Activated effector memory CD4-positive, alpha-beta T cell treated with Interleukin-2 at 50 U/mL for 16 hours (primary cell): ENCODE measurements around the gene ANKRD31.
A peak's percentile ranks its signal among the peaks of the same experiment; 100 is the strongest.
"Not testable (repeated sequence)": the region's sequence is repeated elsewhere in the genome, so short reads cannot be mapped to it uniquely, and the experiment has no call there.

Experiments used
- DNase-seq: peaks from one replicate; pipeline ENCODE4 v3.0.0-alpha.2; 2020

Gene ANKRD31

DNA sequence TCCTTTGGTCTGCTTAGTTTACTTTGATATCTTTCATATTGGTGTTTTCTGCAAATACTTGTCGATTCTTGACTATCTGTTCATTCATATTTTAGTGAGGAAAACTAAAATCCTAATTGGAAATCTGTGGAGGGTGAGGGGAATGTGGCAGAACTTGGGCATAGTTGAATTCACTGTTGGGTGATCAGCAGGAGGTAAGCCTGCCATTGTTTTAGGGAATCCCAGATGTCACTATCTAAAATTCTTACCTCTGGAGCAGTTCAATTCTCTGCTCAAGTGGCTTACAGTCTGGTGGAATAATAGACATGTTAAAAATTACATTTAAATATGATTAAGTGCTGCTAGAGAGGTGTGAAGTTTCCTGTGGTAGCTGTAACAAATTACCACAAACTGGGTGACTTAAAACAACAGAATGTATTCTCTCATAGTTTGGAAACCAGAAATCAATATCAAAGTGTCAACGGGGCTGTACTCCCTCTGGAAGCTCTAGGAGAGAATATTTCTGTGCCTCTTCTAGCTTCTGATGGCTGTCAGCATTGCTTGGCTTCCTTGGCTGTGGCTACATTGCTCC lies 94.0 kb downstream of the ANKRD31 start:
- DNase-seq = no peak

DNA sequence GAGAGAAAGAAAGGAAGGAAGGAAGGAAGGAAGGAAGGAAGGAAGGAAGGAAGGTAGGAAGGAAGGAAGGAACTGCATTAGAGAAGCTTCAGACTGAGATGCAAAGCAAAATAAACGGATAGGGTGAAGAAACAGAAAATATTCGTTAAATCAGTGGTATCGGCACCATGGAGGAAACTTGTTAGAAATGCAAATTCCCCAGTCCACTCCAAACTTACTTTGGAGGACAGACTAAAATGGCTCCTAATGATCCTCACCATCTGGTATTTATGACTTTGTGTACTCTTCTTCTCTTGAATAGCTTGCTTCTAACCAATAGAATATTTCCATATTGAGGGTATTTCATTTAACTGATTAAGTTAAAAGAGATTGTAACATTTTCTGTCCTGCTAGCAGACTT lies 96.4 kb downstream of the ANKRD31 start:
- DNase-seq = no peak

DNA sequence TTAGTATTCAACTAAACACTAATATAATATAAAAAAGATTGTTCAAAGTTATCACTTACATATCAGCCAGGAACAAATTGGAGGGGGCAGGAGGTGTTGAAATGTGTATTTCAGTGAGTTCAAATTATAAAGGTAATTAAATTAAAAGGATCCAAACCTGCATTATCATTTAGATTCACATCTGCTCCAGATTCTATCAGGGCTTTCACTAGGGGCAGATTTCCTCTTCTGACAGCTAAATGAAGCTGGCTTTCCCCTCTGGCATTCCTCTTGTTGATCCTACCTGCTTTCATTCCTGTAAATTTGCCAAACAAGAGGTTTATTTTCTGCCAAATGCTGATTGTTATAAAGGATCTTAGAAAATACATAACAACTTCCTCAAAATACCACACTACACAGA lies 98.0 kb downstream of the ANKRD31 start:
- DNase-seq = no peak

DNA sequence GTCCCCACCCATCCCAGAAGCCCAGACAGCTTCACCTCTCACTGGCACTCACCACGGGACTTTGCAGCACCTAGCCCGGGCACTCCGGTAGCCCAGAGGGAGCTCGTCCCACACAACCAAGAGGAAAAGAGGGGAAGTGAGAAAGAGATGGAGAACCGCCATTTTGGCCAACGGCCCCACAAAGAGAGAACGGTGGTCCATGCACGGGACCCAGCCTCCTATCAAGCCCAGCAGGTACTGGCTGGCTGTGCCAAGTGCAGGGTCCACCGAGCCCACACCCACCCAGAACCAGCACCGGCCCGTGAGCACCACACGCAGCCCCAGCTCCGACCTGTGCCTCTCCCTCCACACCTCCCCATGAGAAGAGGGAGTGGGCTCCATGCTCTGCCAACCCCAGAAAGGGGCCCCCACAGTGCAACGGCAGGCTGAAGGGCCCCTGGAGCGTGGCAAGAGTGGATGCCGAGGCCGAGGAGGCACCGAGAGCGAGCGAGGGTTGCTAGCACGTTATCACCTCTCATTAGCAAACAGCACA lies 105.8 kb downstream of the ANKRD31 start:
- no peak for DNase-seq

DNA sequence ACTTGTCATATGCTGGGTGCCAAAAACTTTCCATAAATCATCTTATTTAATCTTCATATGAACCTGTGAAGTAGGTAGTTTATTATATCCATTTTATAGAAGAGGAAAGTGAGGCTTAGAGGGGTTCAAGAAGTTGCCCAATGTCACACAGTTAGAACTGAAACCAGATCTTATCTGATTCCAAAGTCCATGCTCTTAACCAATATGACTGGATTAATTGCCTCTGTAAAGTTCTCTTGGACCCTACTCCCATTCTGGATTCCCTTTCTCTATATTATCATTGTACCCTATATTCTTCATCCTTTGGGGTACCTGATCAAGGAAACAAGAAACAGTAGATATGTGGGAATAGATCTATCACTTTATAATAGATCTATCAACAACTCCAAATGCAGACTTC lies 119.8 kb downstream of the ANKRD31 start:
- DNase-seq = no peak

DNA sequence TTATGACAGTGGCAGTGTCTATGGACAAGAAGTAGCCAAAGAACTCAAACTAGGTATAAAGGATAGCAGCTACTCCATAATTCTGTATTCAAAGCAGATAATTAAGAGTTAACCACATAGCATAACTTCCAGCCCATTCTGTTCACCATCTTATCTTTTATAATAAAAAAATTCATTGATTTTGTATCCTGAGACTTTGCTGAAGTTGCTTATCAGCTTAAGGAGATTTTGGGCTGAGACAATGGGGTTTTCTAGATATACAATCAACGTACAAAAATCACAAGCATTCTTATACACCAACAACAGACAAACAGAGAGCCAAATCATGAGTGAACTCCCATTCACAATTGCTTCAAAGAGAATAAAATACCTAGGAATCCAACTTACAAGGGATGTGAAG lies 122.4 kb downstream of the ANKRD31 start:
- not testable (repeated sequence) for DNase-seq

DNA sequence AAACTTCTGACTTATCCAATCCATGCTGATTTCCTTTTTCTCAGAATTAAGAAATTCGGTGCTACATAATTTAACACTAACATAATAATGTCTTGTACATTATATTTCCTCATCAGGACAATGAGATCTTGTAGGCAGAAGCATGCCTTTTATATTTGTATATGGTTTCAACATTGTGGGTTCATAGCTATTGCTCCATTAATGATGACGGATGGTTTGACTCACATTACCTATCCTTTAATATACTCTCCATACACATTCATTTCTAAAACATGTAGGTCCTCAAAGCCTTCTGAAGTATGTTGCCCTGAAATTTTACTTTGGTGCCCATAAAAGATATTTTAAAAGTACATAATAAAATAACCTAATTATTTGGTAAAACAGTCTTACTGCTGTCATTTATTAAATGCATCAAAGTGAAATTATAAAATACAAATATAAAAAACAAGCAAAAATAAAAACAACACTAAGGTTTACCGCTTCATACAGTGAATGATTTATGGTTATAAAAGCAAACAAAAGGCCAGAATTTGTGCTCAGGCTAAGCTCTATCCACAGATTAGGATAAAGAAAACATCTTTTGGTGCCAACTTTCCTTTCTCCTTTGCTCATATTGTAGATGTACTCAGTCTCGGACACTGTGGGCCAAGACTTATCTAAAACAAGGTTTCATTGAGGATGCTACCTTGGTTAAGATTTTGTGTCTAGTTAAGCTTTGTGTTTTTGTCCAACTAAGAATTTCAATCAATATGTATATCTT lies 123.1 kb downstream of the ANKRD31 start:
- no peak for DNase-seq

DNA sequence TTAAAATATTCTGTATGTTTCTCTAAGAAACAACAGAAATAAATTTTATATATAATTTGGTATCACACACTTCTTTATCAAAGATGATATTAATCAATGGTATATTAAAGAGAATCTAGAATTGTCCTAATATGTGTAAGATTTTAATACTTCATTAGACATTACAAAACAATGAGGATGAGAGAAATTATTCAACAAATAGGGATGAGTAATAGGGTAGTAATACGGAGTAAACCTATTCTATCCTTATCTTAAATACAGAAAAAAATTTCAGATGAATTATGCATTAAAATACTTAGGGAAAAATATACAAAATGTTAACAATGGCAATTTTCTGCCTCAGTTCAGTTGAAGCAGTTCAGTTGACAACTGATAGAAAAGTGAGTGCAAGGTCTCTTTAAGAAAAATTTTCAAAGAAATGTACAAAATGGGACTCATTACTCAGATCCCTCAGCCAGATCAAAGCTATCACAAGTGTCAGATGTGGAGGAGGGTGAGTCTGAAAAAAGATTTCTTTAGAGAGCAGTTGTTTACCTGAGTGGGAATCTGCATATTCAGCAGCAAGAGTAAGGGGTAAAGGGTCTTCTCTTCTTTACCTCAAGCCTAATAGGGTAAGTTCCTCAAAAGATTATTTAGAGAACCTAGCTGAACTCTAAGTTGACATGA lies 127.6 kb downstream of the ANKRD31 start:
- no peak for DNase-seq

DNA sequence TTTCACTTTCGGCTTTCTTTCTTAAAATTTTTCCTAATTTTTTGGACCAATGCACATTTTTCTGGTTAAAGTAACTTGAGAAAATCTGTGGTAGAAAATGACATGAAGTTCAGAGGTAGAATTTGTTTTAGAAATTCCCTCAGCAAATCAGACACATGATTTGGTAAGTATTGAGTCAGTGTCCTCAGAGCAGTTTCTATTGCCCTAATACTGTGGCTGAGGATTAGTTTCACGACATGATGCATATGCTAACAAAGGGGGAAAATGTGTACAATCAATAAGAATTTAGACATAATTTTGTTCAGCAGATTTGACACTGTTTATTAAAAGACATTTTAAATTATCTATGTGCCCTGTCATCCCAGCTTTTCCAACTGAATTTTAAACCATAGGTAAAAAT lies 128.2 kb downstream of the ANKRD31 start:
- no peak for DNase-seq

DNA sequence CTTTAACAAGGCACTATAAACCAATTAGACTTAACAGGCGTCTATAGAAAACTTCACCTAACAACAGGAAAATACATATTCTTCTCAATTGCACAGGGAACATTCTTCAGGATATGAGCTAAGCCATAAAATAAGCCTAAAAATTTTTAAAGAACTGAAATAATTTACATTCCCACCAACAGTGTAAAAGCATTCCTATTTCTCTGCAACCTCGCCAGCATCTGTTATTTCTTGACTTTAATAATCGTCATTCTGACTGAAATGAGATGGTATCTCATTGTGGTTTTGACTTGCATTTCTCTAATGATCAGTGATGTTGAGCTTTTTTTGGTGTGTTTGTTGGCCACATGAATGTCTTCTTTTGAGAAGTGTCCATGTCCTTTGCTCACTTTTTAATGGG lies 140.7 kb downstream of the ANKRD31 start:
- DNase-seq = not testable (repeated sequence)

DNA sequence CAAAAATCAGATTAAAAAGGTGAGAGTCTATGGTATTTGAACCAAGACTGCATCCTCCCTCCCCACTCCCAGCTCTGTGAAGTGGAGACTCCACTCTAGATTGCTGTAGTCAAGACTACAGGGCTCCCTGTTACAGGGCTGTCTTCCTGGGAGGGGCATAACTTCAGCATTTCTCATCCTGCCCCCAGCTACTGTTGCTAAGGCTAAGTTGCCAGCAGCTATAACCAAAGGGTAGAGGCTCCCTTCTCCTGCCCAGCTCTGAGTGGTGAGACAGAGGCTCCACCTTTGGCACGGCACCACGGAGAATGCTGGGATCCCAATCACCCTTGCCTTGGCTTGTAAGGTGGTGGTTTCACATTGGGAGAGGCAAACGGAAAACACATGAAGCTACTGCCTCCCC lies 145.1 kb downstream of the ANKRD31 start:
- no peak for DNase-seq

DNA sequence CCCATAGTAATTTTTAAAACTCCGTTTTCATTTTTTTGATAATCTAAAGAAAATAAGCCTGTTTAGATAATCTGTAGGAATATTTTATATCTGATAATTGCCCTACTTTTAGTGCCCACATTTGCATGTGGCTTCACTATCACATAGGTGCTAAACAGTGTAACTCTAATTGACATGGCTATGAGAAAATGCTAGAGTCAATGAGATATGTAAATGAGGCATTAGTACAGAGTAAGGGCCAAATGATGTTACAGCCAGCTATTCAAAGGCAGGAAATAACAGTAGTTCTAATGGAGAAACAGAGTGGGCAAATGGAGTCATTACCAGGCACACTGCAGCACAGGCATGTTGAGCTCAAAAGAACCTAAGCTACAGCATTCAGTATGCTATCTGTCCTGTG lies 147.0 kb downstream of the ANKRD31 start:
- no peak for DNase-seq

DNA sequence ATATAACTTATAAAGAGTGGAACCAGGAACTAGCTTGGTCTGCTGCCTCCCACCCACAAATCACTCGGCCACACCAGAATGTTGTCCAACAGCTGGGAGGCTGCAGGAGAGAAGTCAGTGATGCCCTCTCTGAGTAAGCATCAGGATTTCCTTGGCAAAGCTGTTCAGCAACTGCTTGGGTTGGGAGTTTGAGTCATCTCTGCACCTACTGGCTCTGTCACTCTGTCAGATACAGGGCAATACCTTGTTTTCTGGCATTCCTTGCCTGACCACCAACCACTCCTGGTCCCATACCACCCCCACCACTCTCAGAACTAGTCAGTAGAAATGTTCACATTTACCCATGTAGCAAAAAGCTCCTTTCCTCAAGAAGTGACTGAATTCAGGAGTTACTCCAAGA lies 147.5 kb downstream of the ANKRD31 start:
- no peak for DNase-seq

DNA sequence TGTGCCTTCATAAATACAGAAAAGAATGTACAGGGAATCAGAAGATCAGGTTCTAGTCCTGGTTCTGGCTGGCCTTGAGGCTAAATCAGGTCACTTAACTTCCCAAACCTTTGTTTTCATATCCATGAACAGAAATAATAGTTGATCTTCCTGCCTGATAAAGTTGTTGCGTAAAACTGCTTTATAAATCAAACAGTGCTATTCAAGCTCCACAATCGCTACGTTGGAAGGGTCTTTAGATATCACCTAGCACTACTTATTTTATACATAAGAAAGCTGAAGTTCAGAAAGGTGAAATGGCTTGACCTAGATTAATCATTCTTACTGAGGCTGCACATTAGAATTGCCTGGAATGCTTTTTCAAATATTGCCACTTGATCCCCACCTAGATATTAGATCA lies 148.0 kb downstream of the ANKRD31 start:
- DNase-seq = no peak

DNA sequence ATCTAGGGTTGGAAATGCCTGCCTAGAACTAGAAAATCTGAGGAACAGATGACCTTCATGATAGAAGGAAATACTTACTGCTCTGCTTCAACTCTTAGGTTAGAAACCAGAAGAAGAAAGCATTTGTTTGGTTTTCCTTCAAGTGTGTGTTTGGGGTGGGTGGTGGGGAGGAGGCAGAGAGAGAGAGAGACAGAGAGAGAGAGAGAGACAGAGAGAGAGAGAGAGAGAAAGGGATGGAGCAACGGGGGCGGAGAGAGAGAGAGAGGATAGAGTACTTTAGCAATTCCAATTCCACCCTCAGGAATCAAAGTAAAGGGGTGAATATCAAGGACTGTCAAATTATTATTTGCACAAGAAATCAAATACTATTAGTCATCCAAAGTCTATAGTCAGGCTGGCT lies 155.2 kb downstream of the ANKRD31 start:
- no peak for DNase-seq

DNA sequence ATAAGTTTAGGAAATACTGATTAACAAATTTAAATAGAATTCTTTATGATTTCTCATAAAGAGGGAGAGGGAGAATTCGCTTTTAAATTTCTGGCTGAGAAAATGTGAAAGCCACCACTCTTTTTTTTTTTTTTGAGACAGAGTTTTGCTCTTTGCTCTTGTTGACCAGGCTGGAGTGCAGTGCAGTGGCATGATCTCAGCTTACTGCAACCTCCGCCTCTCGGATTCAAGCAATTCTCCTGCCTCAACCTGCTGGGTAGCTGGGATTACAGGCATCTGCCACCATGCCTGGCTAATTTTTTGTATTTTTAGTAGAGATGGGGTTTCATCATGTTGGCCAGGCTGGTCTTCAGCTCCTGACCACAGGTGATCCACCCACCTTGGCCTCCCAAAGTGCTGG lies 157.3 kb downstream of the ANKRD31 start:
- not testable (repeated sequence) for DNase-seq

DNA sequence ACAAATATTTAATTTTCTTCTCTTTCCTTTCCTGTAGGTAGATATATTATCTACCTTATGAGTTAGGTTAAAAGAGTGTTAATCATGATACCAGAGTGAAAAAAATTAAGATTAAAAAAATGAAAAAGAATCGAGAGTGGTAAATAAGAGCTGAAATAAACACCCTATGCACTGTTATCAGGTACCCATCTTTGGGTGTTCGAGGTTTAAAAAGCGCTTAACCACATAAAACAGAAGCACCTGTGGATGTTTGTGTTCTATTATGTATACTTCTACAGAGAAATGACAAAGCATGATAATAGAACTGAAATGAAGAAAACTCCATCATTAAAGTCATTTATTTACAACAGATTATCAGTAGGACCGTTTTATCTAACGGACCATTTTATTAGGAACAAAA lies 158.7 kb downstream of the ANKRD31 start:
- DNase-seq = no peak

DNA sequence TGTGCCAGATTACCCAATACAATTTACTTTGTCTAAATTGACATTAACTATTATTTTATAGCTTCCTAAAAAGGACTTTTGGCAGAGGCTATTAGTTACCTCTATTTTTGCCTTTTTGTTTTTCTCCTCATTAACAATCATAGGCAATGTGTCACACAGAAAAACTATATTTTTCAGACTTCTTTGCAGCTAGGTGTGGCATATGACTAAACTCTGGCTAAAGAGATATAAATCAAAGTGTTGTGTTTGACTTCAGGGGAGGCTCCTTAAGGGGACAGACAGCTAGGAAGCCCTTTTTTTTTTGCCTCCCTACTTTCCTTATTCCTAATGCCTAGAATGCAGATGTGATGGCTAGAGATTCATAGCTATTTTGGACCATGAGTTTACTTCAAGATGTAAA lies 164.6 kb downstream of the ANKRD31 start:
- no peak for DNase-seq

DNA sequence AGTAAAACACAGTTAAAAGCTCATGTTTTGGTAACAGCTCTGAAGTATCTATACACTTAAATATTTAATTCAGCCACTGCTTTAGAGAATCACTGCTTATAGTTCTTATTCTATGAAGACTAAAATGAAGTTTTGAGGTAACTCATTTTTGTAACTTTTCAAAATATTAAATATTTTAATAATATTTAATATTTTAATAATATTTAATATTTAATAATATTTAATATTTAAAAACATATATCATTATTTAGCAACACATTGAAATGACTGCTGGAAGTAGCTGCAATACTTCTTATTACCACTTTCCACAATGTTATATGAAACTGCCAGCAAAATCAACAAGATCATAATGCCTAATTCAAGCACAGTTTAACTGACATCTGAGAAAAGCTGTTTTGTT lies 165.6 kb downstream of the ANKRD31 start:
- no peak for DNase-seq

DNA sequence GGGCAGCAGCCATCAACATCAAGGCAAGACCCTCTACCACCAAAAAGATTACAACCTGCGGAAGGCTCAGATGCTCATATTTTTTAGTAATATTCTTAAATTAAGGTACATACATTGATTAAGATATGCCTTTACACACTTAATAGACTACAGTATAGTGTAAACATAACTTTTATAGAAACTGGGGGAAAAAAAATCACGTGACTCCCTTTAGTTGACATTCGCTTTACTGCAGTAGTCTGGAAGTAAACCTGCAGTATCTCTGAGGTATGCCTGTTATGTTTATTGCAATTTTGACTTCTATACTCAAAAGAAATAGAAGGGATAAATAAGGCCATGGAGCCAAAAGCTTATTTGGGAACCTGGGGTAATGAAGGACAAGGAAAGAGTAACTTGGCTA lies 169.2 kb downstream of the ANKRD31 start:
- DNase-seq = no peak

DNA sequence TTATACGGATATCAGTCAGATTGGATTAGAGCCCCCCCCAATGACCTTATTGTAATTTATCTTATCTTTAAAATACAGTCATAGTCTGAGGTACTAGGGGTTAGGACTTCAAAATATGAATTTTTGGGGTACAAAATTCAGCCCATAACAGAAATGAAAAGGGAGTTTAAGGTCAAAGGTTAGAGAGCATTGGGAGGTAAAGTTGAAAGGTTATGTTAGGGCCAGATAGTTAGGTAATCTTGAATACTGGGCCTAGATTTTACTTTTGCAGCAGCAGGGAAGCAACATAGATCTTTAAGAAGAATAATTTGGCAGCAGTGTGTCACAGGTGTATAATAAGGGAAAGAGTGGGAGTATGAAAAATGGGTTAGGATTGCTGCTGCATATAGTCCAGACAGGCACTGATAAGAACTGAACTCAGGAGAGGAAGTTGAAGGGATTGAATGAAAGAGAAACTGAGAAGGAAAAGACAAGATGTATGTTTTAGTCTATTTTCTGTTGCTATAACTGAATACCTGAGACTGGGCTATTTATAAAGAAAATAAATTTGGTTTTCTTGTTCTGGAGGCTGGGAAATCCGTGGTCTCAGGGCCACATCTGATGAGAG lies 173.7 kb downstream of the ANKRD31 start:
- DNase-seq = no peak

DNA sequence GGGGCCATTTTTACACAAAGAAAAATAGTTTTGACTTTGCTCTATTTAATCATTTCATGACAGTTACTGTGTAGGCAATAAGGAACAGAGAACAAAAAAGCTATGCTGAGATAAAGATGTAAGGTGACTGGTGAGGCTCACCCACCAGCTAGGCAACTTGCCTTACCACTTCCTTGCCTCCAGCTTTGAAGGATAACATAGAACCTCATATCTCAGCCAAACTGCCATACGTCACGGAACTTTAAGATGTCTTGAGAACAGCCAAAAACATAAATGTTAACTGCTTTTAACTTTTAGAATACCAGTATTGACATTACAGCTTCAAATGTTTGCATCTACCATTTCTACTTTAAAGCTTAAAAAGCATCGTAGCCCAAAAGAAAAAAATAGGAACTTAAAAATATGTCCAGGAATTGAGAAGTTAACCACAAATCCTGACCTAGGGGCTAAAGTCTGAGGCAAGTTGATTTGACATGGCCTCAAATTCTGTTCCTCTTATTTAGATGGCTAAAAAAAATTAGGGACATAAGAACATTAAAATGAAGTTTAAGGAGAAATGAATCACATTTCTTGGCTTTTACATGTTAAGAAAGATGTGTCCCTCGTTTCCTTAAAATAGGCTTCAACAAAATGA lies 176.6 kb downstream of the ANKRD31 start:
- DNase-seq = peak; percentile 5

DNA sequence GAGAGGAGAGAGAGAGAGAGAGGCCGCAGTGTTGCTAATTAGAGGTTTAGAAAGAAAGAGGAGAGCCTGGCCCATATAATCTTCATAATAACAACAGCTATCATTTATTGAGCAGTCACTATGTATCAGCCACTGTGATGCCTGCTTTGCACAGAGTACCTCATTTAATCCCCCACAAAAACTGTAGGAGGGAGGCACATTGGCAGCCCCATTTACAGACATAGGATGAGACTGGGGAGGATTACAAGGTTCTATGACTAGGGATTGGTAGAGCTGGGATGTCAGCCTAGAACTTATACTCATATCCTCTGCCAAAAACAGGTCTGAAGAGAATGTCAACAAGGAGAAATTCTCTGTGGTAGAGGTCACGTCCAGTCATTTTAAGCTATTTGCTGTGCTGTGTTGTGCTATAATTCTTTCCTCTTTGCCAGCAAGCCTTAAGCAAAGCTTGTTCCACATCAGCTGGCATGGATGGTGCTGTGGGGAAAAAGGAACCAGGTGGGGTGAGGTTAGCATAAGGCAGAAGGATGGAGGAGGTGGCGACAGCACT lies 177.6 kb downstream of the ANKRD31 start:
- DNase-seq = no peak
